ENCODE results near the gene SNX20. TPM values are rescaled to one million over a fixed set of nuclear protein-coding genes. Genes with fewer than 3 reads are reported as not detected.

SNX20 gene
- total and polyA plus RNA-seq, 2 donors from 2014 or later: 0.67 to 6.2 TPM

- no peaks in the 10 kb centered on the region for H3K36me3 ChIP-seq (ENCODE audit: control insufficient read depth in 2 of 3, insufficient read depth in 3 of 3, low read length in 3 of 3)
- FAIRE-seq (no peak), DNase-seq (no peak)
- no peak overlapping the region for H3K27ac ChIP-seq (ENCODE audit: low read depth in 2 of 2, low read length in 2 of 2)
- H3K9ac ChIP-seq (ENCODE audit: low read length in 3 of 3): no peak overlapping the region
- no peaks in the 10 kb centered on the region for H3K27me3 ChIP-seq (ENCODE audit: control insufficient read depth, insufficient read depth, low read length)
- H3K9me3 ChIP-seq (ENCODE audit: control insufficient read depth in 2 of 3, insufficient read depth in 1 of 3, low read length in 3 of 3): no peaks in the 10 kb centered on the region
- intact Hi-C loops (cut with DNase I): no loop called here
- H3K4me1 ChIP-seq (ENCODE audit: control insufficient read depth in 2 of 3, insufficient read depth in 2 of 3, low read depth in 1 of 3, low read length in 3 of 3): peaks cover 0 to 2% (median 0%) of the 10 kb centered on the region in 3 donors
- TF ChIP-seq CTCF (IDR thresholded peaks at IDR 0.05; ENCODE audit: borderline replicate concordance, extremely low read depth, insufficient read depth): no peak
- H3K4me3 ChIP-seq (ENCODE audit: low read length in 3 of 3): no peak overlapping the region
Measured at GRCh38 chr16:50622029-50622428, 59.1 kb downstream of the SNX20 start.

Other genes starting within 250 kb of the SNX20 start
- gene NKD1, start 132.9 kb downstream of the SNX20 start, total RNA-seq: 9.9 TPM
- 1.1 TPM for gene NKD1, start 132.9 kb downstream of the SNX20 start, polyA plus RNA-seq (ENCODE audit: insufficient read depth, low read depth, low replicate concordance)
- gene NOD2, start 12.3 kb upstream of the SNX20 start, total RNA-seq: 3.6 TPM
- 0.22 TPM for gene NOD2, start 12.3 kb upstream of the SNX20 start, polyA plus RNA-seq (ENCODE audit: insufficient read depth, low read depth, low replicate concordance)
- gene CYLD, start 60.8 kb upstream of the SNX20 start, total RNA-seq: 48.0 TPM
- gene CYLD, start 60.8 kb upstream of the SNX20 start, polyA plus RNA-seq (ENCODE audit: insufficient read depth, low read depth, low replicate concordance): 8.9 TPM